ENCODE results near the gene MCF2L2. TPM values are rescaled to one million over a fixed set of nuclear protein-coding genes. Genes with fewer than 3 reads are reported as not detected.

The MCF2L2 gene
- total and polyA plus RNA-seq, 2 of the 13 experiments (the other 11 are each of a cell fraction or from before 2014, with no cell fraction given), result not detected

- TF ChIP-seq ZBED4 (CRISPR knock-in tag; IDR thresholded peaks at IDR 0.05; ENCODE audit: borderline replicate concordance) (no peak; the same call in 1 of the 2 replicates), SIX4 (CRISPR knock-in tag; IDR thresholded peaks at IDR 0.05) (0 out of 2 replicates have a peak, but pooled peaks have one; percentile 17), RNF2 (conservative IDR thresholded peaks at IDR 0.05; ENCODE audit: low read depth) (peak; percentile 81), ZNF180 (CRISPR knock-in tag; IDR thresholded peaks at IDR 0.05; ENCODE audit: borderline replicate concordance, low read depth) (no peak), ERF (CRISPR knock-in tag; IDR thresholded peaks at IDR 0.05) (peak; percentile 77), KMT2B (CRISPR knock-in tag; IDR thresholded peaks at IDR 0.05) (no peak), ZKSCAN5 (CRISPR knock-in tag; IDR thresholded peaks at IDR 0.05) (no peak), NR2F1 (CRISPR knock-in tag; IDR thresholded peaks at IDR 0.05) (peak in 1 of 2 experiments; percentile 49; a peak in 1 of 4 replicates), MEF2D (CRISPR knock-in tag; IDR thresholded peaks at IDR 0.05) (peak; percentile 63; the same call in 1 of the 2 replicates), ELF3 (CRISPR knock-in tag; IDR thresholded peaks at IDR 0.05) (peak; percentile 82), ZNF414 (CRISPR knock-in tag; IDR thresholded peaks at IDR 0.05) (no peak), ZNF543 (CRISPR knock-in tag; IDR thresholded peaks at IDR 0.05) (no peak), U2AF1 (optimal IDR thresholded peaks at IDR 0.05; ENCODE audit: low read depth, low read length) (no peak), KMT2A (CRISPR knock-in tag; IDR thresholded peaks at IDR 0.05) (no peak), LCORL (IDR thresholded peaks at IDR 0.05) (no peak), LCORL (CRISPR knock-in tag; IDR thresholded peaks at IDR 0.05) (0 out of 2 replicates have a peak, but pooled peaks have one; percentile 14), FUBP1 (CRISPR knock-in tag; IDR thresholded peaks at IDR 0.05; ENCODE audit: borderline replicate concordance) (peak; percentile 49; the same call in 1 of the 2 replicates), IRX3 (CRISPR knock-in tag; IDR thresholded peaks at IDR 0.05; ENCODE audit: borderline replicate concordance, low read depth) (no peak), ARID5B (CRISPR knock-in tag; IDR thresholded peaks at IDR 0.05) (peak; percentile 94)
These were observed 217.1 kb downstream of the MCF2L2 start (continued) for GRCh38 chr3:183211352-183211751.

All from HepG2 (cell line).